OCI-LY1 (cell line): ENCODE data around the gene PIF1.

ENCODE experiments used
- H2AFZ ChIP-seq: fragments of 200-600 bp; sonication (generic), shearing (Covaris generic); 2 replicates; pipeline ENCODE4 v1.6.0; 2014; ENCODE audit warnings: antibody characterized with exemption, mild to moderate bottlenecking, low read length
- H3F3A ChIP-seq: fragments of 200-600 bp; sonication (generic), shearing (Covaris generic); 2 replicates; pipeline ENCODE4 v1.6.0; 2014; ENCODE audit warnings: mild to moderate bottlenecking, antibody characterized with exemption, low read length, moderate library complexity; ENCODE audit not compliant: insufficient read depth
- H3K27ac ChIP-seq: fragments of 200-600 bp; sonication (generic); 2 replicates; pipeline ENCODE4 v1.5.1; 2014; ENCODE audit warnings: low read length, mixed run types, mild to moderate bottlenecking, low read depth; ENCODE audit not compliant: poor library complexity, severe bottlenecking
- H3K27me3 ChIP-seq: fragments of 200-600 bp; sonication (generic); 2 replicates; pipeline ENCODE4 v1.6.0; 2014; ENCODE audit warnings: antibody characterized with exemption, mild to moderate bottlenecking, low read length, moderate library complexity; ENCODE audit not compliant: insufficient read depth
- H3K36me3 ChIP-seq: fragments of 200-600 bp; sonication (generic); 2 replicates; pipeline ENCODE4 v1.6.1; 2014; ENCODE audit warnings: mild to moderate bottlenecking, antibody characterized with exemption, low read length, moderate library complexity, mixed read lengths; ENCODE audit not compliant: insufficient read depth
- H3K4me1 ChIP-seq: fragments of 200-600 bp; sonication (generic); 2 replicates; pipeline ENCODE4 v1.5.1; 2014; ENCODE audit warnings: mild to moderate bottlenecking, low read length, moderate library complexity; ENCODE audit not compliant: insufficient read depth, severe bottlenecking
- H3K4me2 ChIP-seq: fragments of 200-600 bp; sonication (generic), shearing (Covaris generic); 2 replicates; pipeline ENCODE4 v1.6.1; 2014; ENCODE audit warnings: low read length
- H3K4me3 ChIP-seq: fragments of 200-600 bp; sonication (generic); 2 replicates; pipeline ENCODE4 v1.5.1; 2014; ENCODE audit warnings: low read length, low read depth, mild to moderate bottlenecking, mixed read lengths; ENCODE audit not compliant: poor library complexity, severe bottlenecking
- H3K79me2 ChIP-seq: fragments of 200-600 bp; shearing (Covaris generic); 2 replicates; pipeline ENCODE4 v1.6.1; 2016; ENCODE audit warnings: mixed run types, low read length, mixed read lengths; ENCODE audit not compliant: insufficient read depth
- H3K9ac ChIP-seq: fragments of 200-600 bp; sonication (generic), shearing (Covaris generic); 2 replicates; pipeline ENCODE4 v1.6.1; 2014; ENCODE audit warnings: mild to moderate bottlenecking, low read length, mixed read lengths
- H3K9me2 ChIP-seq: fragments of 200-600 bp; sonication (generic), shearing (Covaris generic); 2 replicates; pipeline ENCODE4 v1.6.1; 2014; ENCODE audit warnings: low read depth, mild to moderate bottlenecking, low read length, mixed read lengths
- H3K9me3 ChIP-seq: fragments of 200-600 bp; shearing (Covaris generic); 2 replicates; pipeline ENCODE4 v1.6.1; 2014; ENCODE audit warnings: low read length, mixed read lengths
- H4K20me1 ChIP-seq: fragments of 200-600 bp; sonication (generic), shearing (Covaris generic); 2 replicates; pipeline ENCODE4 v1.6.0; 2016; ENCODE audit warnings: mild to moderate bottlenecking, low read length; ENCODE audit not compliant: insufficient read depth
- CTCF ChIP-seq: fragments of 200-600 bp; sonication (generic), shearing (Covaris generic); IDR thresholded peaks from 2 replicates; pipeline ENCODE4 v1.5.1; 2017; ENCODE audit warnings: mild to moderate bottlenecking, antibody characterized with exemption, low read length, moderate library complexity, mixed read lengths
- EZH2 ChIP-seq: fragments of 200-600 bp; sonication (generic), shearing (Covaris generic); IDR thresholded peaks from 2 replicates; pipeline ENCODE4 v1.8.0; 2017; ENCODE audit warnings: borderline replicate concordance, mixed run types, mild to moderate bottlenecking, antibody characterized with exemption, low read length, moderate library complexity, mixed read lengths

Gene PIF1

GRCh38 chr15:64813075-64813474 is 12.4 kb downstream of the PIF1 start:
- Histone ChIP-seq H3F3A (no peaks in the 10 kb centered on the region), H3K4me3 (no peak overlapping the region), H3K36me3 (peaks cover 19% of the 10 kb centered on the region), H3K4me2 (no peak overlapping the region), H3K27me3 (peaks cover 1% of the 10 kb centered on the region; the same call in 1 of the 2 replicates), H3K79me2 (no peaks in the 10 kb centered on the region), H3K9me3 (no peaks in the 10 kb centered on the region), H3K4me1 (no peaks in the 10 kb centered on the region), H3K27ac (no peak overlapping the region), H3K9ac (no peak overlapping the region), H3K9me2 (no peaks in the 10 kb centered on the region), H4K20me1 (no peaks in the 10 kb centered on the region), H2AFZ (no peak overlapping the region)
- TF ChIP-seq EZH2: no peak
- TF ChIP-seq CTCF: no peak

- H3K9me2 ChIP-seq: no peaks in the 10 kb centered on the region
- no peak overlapping the region for H3K4me2 ChIP-seq
- H3K4me3 ChIP-seq: no peak overlapping the region
- TF ChIP-seq EZH2 (no peak), CTCF (no peak)
- H4K20me1 ChIP-seq: no peaks in the 10 kb centered on the region
- H3K4me1 ChIP-seq: no peaks in the 10 kb centered on the region
- no peak overlapping the region for H3K27ac ChIP-seq
- peaks cover 1% of the 10 kb centered on the region for H3K36me3 ChIP-seq
- no peaks in the 10 kb centered on the region for H3K9me3 ChIP-seq
- H3K27me3 ChIP-seq: peaks cover 2% of the 10 kb centered on the region; the same call in 1 of the 2 replicates
- no peaks in the 10 kb centered on the region for H3F3A ChIP-seq
- H3K9ac ChIP-seq: no peak overlapping the region
- no peaks in the 10 kb centered on the region for H3K79me2 ChIP-seq
- H2AFZ ChIP-seq: no peak overlapping the region
Measured at GRCh38 chr15:64810497-64811326, 14.7 kb downstream of the PIF1 start.

- H3K4me1 ChIP-seq: no peaks in the 10 kb centered on the region
- H2AFZ ChIP-seq: no peak overlapping the region
- no peaks in the 10 kb centered on the region for H3K9me3 ChIP-seq
- H3K9me2 ChIP-seq: no peaks in the 10 kb centered on the region
- H3K79me2 ChIP-seq: no peaks in the 10 kb centered on the region
- H3K27me3 ChIP-seq: peaks cover 2% of the 10 kb centered on the region; the same call in 1 of the 2 replicates
- peak; percentile 99 for TF ChIP-seq CTCF
- no peak for TF ChIP-seq EZH2
- H3K36me3 ChIP-seq: no peaks in the 10 kb centered on the region
- no peaks in the 10 kb centered on the region for H4K20me1 ChIP-seq
- H3K4me2 ChIP-seq: no peak overlapping the region
- H3K9ac ChIP-seq: no peak overlapping the region
- H3F3A ChIP-seq: no peaks in the 10 kb centered on the region
- no peak overlapping the region for H3K27ac ChIP-seq
- no peak overlapping the region for H3K4me3 ChIP-seq
Measured at GRCh38 chr15:64809649-64810496, 15.6 kb downstream of the PIF1 start.
